ENCODE data around the gene ZIC3. TPM values are rescaled to one million over a fixed set of nuclear protein-coding genes. Genes with fewer than 3 reads are reported as not detected.
"Not testable (repeated sequence)": the region's sequence is repeated elsewhere in the genome, so short reads cannot be mapped to it uniquely, and the experiment has no call there.

The ZIC3 gene
- total RNA-seq, 1 experiment from 2014 or later: not detected

DNA sequence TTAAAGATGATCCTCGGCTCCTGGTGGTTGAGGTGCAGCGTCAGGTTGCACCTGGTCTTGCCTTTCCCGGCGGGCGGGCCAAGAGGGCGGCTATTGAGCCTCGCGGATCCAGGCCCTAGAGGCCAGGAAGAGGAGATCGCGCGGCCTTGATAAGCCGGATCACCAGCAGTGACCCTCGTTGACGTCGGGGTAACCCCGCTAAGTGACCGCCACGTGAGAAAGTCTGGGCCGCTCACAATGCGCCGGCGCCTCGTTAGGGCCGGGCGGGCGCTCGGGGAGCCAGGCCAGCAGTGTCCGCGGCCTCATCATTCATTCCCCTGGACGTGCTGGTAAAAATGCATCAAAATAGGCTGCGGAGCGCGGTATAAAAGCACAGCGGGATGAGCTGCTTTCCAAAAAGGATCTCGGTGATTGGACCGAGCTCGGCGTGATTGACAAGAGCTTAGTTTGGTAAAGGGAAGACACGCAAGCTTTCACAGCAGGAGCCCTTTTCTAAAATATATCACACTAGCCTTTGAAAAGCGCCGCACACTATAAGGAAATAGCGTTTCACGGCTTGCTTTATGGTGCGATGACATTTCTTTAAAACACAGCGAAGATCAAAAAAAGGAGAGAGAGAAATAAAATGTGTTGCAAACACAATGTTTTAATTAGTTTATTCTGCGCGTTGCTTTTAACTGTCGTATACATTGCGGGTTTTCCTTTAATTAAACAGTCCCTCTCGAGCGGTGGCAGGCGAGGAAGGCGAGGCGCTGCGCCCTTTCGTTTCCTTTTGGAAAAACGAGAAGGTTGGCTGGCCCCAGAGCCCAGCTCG lies 15.9 kb upstream of the ZIC3 start:
- TF ChIP-seq, protein P1, sequence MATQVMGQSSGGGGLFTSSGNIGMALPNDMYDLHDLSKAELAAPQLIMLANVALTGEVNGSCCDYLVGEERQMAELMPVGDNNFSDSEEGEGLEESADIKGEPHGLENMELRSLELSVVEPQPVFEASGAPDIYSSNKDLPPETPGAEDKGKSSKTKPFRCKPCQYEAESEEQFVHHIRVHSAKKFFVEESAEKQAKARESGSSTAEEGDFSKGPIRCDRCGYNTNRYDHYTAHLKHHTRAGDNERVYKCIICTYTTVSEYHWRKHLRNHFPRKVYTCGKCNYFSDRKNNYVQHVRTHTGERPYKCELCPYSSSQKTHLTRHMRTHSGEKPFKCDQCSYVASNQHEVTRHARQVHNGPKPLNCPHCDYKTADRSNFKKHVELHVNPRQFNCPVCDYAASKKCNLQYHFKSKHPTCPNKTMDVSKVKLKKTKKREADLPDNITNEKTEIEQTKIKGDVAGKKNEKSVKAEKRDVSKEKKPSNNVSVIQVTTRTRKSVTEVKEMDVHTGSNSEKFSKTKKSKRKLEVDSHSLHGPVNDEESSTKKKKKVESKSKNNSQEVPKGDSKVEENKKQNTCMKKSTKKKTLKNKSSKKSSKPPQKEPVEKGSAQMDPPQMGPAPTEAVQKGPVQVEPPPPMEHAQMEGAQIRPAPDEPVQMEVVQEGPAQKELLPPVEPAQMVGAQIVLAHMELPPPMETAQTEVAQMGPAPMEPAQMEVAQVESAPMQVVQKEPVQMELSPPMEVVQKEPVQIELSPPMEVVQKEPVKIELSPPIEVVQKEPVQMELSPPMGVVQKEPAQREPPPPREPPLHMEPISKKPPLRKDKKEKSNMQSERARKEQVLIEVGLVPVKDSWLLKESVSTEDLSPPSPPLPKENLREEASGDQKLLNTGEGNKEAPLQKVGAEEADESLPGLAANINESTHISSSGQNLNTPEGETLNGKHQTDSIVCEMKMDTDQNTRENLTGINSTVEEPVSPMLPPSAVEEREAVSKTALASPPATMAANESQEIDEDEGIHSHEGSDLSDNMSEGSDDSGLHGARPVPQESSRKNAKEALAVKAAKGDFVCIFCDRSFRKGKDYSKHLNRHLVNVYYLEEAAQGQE (IDR thresholded peaks at IDR 0.05; ENCODE audit: insufficient read depth in 1 of 2, low read depth in 2 of 2, low read length in 1 of 2): no peak
- no peak for TF ChIP-seq SIN3A (IDR thresholded peaks at IDR 0.05; ENCODE audit: borderline replicate concordance, insufficient read depth, low read depth, low read length)
- TF ChIP-seq TCF7L2 (IDR thresholded peaks at IDR 0.05; ENCODE audit: low read depth, low read length): no peak
- no peak for TF ChIP-seq POLR2AphosphoS5 (IDR thresholded peaks at IDR 0.05; ENCODE audit: low read depth, low read length)
- TF ChIP-seq, protein P2, sequence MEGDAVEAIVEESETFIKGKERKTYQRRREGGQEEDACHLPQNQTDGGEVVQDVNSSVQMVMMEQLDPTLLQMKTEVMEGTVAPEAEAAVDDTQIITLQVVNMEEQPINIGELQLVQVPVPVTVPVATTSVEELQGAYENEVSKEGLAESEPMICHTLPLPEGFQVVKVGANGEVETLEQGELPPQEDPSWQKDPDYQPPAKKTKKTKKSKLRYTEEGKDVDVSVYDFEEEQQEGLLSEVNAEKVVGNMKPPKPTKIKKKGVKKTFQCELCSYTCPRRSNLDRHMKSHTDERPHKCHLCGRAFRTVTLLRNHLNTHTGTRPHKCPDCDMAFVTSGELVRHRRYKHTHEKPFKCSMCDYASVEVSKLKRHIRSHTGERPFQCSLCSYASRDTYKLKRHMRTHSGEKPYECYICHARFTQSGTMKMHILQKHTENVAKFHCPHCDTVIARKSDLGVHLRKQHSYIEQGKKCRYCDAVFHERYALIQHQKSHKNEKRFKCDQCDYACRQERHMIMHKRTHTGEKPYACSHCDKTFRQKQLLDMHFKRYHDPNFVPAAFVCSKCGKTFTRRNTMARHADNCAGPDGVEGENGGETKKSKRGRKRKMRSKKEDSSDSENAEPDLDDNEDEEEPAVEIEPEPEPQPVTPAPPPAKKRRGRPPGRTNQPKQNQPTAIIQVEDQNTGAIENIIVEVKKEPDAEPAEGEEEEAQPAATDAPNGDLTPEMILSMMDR (IDR thresholded peaks at IDR 0.05): no peak
- no peak for ATAC-seq
- DNase-seq (ENCODE audit: low read depth, low spot score): no peak
- ChIA-PET CTCF (no interaction called here), POLR2A (no interaction called here)
- H3K4me1 ChIP-seq (ENCODE audit: control insufficient read depth, insufficient read depth, low read length): no peaks in the 10 kb centered on the region
- no peaks in the 10 kb centered on the region for H3K27me3 ChIP-seq (ENCODE audit: control insufficient read depth, insufficient read depth, low read length)
- no peak overlapping the region for H3K4me3 ChIP-seq (ENCODE audit: low read depth in 2 of 2, low read length in 2 of 2)
- BruUV-seq (replicated peaks): no TSS peak
- H3K9me3 ChIP-seq (ENCODE audit: control insufficient read depth, insufficient read depth, low read depth, low read length): no peaks in the 10 kb centered on the region
- intact Hi-C loops (cut with micrococcal nuclease; ENCODE audit: unreplicated experiment) (no loop called here), in situ Hi-C loops (cut with HindIII; ENCODE audit: low pct_unique_long_range_greater_than_20kb, low sequenced_read_pairs) (no loop called here)
- H3K27ac ChIP-seq (ENCODE audit: low read length): no peak overlapping the region
- H3K36me3 ChIP-seq (ENCODE audit: control insufficient read depth, insufficient read depth, low read length): no peaks in the 10 kb centered on the region

DNA sequence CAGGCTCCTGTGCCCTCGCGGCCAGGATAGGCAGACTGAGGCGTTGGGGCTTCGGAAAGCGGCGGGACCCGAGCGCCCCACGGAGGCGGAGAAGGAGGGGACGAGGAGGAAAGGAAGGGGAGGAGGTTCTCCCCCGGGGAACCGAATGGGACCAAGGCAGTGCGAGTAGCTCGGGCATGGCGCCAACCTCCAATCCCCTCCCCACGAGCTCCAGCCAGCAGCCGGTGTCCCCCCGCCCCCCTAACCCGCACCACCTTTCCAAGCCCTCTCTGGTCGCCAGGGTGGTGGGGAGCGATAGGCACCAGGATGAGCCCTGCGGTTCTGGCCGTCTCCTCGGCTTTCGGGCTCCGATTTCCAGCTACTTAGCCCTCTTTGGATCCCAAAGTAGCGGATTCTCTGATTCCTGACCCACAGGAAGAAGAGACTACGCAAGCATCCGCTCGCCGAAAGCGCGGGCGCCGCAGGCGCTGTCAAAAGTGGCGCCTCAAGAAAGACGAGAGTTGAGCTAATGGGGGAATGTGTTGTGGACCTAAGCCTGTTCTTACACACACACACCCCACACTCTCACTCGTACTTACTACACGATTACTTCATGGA lies 15.2 kb upstream of the ZIC3 start:
- no peak overlapping the region for H3K27ac ChIP-seq (ENCODE audit: low read length)
- DNase-seq (ENCODE audit: low read depth, low spot score) (no peak), ATAC-seq (no peak)
- CTCF ChIA-PET: no interaction called here
- TF ChIP-seq POLR2AphosphoS5 (IDR thresholded peaks at IDR 0.05; ENCODE audit: low read depth, low read length): no peak
- TF ChIP-seq TCF7L2 (IDR thresholded peaks at IDR 0.05; ENCODE audit: low read depth, low read length): no peak
- TF ChIP-seq SIN3A (IDR thresholded peaks at IDR 0.05; ENCODE audit: borderline replicate concordance, insufficient read depth, low read depth, low read length): no peak
- TF ChIP-seq, protein P2 (IDR thresholded peaks at IDR 0.05): no peak
- TF ChIP-seq, protein P1 (IDR thresholded peaks at IDR 0.05; ENCODE audit: insufficient read depth in 1 of 2, low read depth in 2 of 2, low read length in 1 of 2): no peak
- no peaks in the 10 kb centered on the region for H3K4me1 ChIP-seq (ENCODE audit: control insufficient read depth, insufficient read depth, low read length)
- no TSS peak for BruUV-seq (replicated peaks)
- H3K27me3 ChIP-seq (ENCODE audit: control insufficient read depth, insufficient read depth, low read length): no peaks in the 10 kb centered on the region
- intact Hi-C loops (cut with micrococcal nuclease; ENCODE audit: unreplicated experiment): no loop called here
- no peak overlapping the region for H3K4me3 ChIP-seq (ENCODE audit: low read depth in 2 of 2, low read length in 2 of 2)
- in situ Hi-C loops (cut with HindIII; ENCODE audit: low pct_unique_long_range_greater_than_20kb, low sequenced_read_pairs): no loop called here
- POLR2A ChIA-PET: no interaction called here
- no peaks in the 10 kb centered on the region for H3K9me3 ChIP-seq (ENCODE audit: control insufficient read depth, insufficient read depth, low read depth, low read length)
- no peaks in the 10 kb centered on the region for H3K36me3 ChIP-seq (ENCODE audit: control insufficient read depth, insufficient read depth, low read length)

DNA sequence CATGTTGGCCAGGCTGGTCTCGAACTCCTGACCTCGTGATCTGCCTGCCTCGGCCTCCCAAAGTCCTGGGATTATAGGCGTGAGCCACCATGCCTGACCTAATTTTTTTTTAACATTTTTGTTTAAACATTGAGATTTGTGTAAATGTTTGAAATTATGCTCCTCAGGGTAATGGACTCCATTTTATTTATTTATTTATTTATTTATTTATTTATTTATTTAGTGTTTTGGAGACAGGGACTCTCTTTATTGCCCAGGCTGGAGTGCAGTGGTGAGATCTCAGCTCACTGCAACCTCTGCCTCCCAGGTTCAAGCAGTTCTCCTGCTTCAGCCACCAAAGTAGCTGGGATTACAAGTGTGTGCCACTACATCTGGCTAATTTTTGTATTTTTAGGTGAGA lies 13.8 kb upstream of the ZIC3 start:
- H3K36me3 ChIP-seq (ENCODE audit: control insufficient read depth, insufficient read depth, low read length); H3K9me3 ChIP-seq (ENCODE audit: control insufficient read depth, insufficient read depth, low read depth, low read length); H3K27ac ChIP-seq (ENCODE audit: low read length); H3K27me3 ChIP-seq (ENCODE audit: control insufficient read depth, insufficient read depth, low read length); CTCF ChIA-PET; DNase-seq (ENCODE audit: low read depth, low spot score); BruUV-seq (replicated peaks); H3K4me1 ChIP-seq (ENCODE audit: control insufficient read depth, insufficient read depth, low read length); H3K4me3 ChIP-seq (ENCODE audit: low read depth in 2 of 2, low read length in 2 of 2); in situ Hi-C loops (cut with HindIII; ENCODE audit: low pct_unique_long_range_greater_than_20kb, low sequenced_read_pairs); ATAC-seq; intact Hi-C loops (cut with micrococcal nuclease; ENCODE audit: unreplicated experiment); POLR2A ChIA-PET: not testable (repeated sequence)
